ENCODE measurements around the gene CDH24. TPM values are rescaled to one million over a fixed set of nuclear protein-coding genes. Genes with fewer than 3 reads are reported as not detected.

Gene CDH24
- total and polyA plus RNA-seq, 8 donors: 6.1 to 14.8 (median 11.3) TPM

- H3K27me3 ChIP-seq: no peaks in the 10 kb centered on the region
- intact Hi-C loops (cut with DNase I): no loop called here
- DNase-seq (no peak), ATAC-seq (no peak)
- H3K4me3 ChIP-seq: peak overlapping the region; percentile 79 to 93
- peaks cover under 1 to 59% of the 10 kb centered on the region in 2 donors for H3K36me3 ChIP-seq
- H3K4me1 ChIP-seq: peaks cover 15 to 74% of the 10 kb centered on the region in 2 donors
- TF ChIP-seq CTCF (IDR thresholded peaks at IDR 0.05): no peak
- H3K27ac ChIP-seq: peak overlapping the region; percentile 96 to 98
- no peaks in the 10 kb centered on the region for H3K9me3 ChIP-seq
Measured at GRCh38 chr14:23093991-23094665, 36.8 kb upstream of the CDH24 start.

- Histone ChIP-seq H3K4me3 (peak overlapping the region; percentile 79 to 93), H3K4me1 (peaks cover 15 to 68% of the 10 kb centered on the region in 2 donors), H3K36me3 (peaks cover 2 to 59% of the 10 kb centered on the region in 2 donors), H3K27me3 (no peaks in the 10 kb centered on the region), H3K27ac (no peak overlapping the region), H3K9me3 (no peaks in the 10 kb centered on the region)
- TF ChIP-seq CTCF (IDR thresholded peaks at IDR 0.05): no peak
- no peak for ATAC-seq
- DNase-seq: no peak
- intact Hi-C loops (cut with DNase I): no loop called here
Measured at GRCh38 chr14:23093526-23093925, 36.2 kb upstream of the CDH24 start.

- TF ChIP-seq CTCF (IDR thresholded peaks at IDR 0.05): no peak
- H3K4me1 ChIP-seq: peaks cover 15 to 64% of the 10 kb centered on the region in 2 donors
Measured at GRCh38 chr14:23093104-23093503, 35.8 kb upstream of the CDH24 start.

GRCh38 chr14:23091294-23092225, 34.2 kb upstream of the CDH24 start:
- Histone ChIP-seq H3K27me3 (no peaks in the 10 kb centered on the region), H3K9me3 (no peaks in the 10 kb centered on the region), H3K4me1 (peaks cover 12 to 52% of the 10 kb centered on the region in 2 donors), H3K36me3 (peaks cover 2 to 68% of the 10 kb centered on the region in 2 donors), H3K27ac (no peak overlapping the region), H3K4me3 (no peak overlapping the region)
- no peak for ATAC-seq
- no peak for DNase-seq
- TF ChIP-seq CTCF (IDR thresholded peaks at IDR 0.05): no peak
- intact Hi-C loops (cut with DNase I): no loop called here

More at GRCh38 chr14:23093104-23093503, 35.8 kb upstream of the CDH24 start:
- DNase-seq (no peak), ATAC-seq (no peak)
- no peak overlapping the region for H3K27ac ChIP-seq
- peaks cover 2 to 59% of the 10 kb centered on the region in 2 donors for H3K36me3 ChIP-seq
- no peaks in the 10 kb centered on the region for H3K27me3 ChIP-seq
- peak overlapping the region in 1 of 2 donors; percentile 93 for H3K4me3 ChIP-seq
- no peaks in the 10 kb centered on the region for H3K9me3 ChIP-seq
- intact Hi-C loops (cut with DNase I): no loop called here

GRCh38 chr14:23090254-23090636, 32.9 kb upstream of the CDH24 start:
- Histone ChIP-seq H3K36me3 (peaks cover 2 to 81% of the 10 kb centered on the region in 2 donors), H3K4me3 (no peak overlapping the region), H3K27me3 (no peaks in the 10 kb centered on the region), H3K27ac (no peak overlapping the region), H3K4me1 (peaks cover 10 to 59% of the 10 kb centered on the region in 2 donors), H3K9me3 (no peaks in the 10 kb centered on the region)
- ATAC-seq (no peak), DNase-seq (no peak)
- TF ChIP-seq CTCF (IDR thresholded peaks at IDR 0.05): no peak
- intact Hi-C loops (cut with DNase I): no loop called here
